GM19025 (cell line): ENCODE data around the gene CLEC2D.
"Not testable (repeated sequence)": the region's sequence is repeated elsewhere in the genome, so short reads cannot be mapped to it uniquely, and the experiment has no call there.

Source experiments
- ATAC-seq: cut with Tn5 transposase; IDR thresholded peaks from one replicate; pipeline ENCODE4 v1.9.1; 2021; ENCODE audit warnings: mild to moderate bottlenecking, low read depth, moderate library complexity; ENCODE audit not compliant: unreplicated experiment

Gene CLEC2D

GRCh38 chr12:9669534-9669933 lies at the start of gene CLEC2D:
CLEC2D (plus strand) TSS chr12:9669713; CDS start chr12:9669735, 22 bp downstream.
- no peak for ATAC-seq

- no peak for ATAC-seq
These were observed 44.5 kb upstream of the CLEC2D start for GRCh38 chr12:9625019-9625418.

- ATAC-seq = no peak
These were observed 43.2 kb upstream of the CLEC2D start for GRCh38 chr12:9626291-9626690.

- no peak for ATAC-seq
These were observed 42.7 kb upstream of the CLEC2D start for GRCh38 chr12:9626821-9627220.

- ATAC-seq = no peak
These were observed 36.7 kb upstream of the CLEC2D start for GRCh38 chr12:9632766-9633165.

GRCh38 chr12:9634177-9634803 lies 35.2 kb upstream of the CLEC2D start:
- no peak for ATAC-seq

- ATAC-seq = no peak
These were observed 34.4 kb upstream of the CLEC2D start for GRCh38 chr12:9634969-9635754.

GRCh38 chr12:9636150-9636850 lies 33.2 kb upstream of the CLEC2D start:
- ATAC-seq = no peak

- no peak for ATAC-seq
These were observed 32.7 kb upstream of the CLEC2D start for GRCh38 chr12:9636851-9637206.

GRCh38 chr12:9640024-9640423 lies 29.5 kb upstream of the CLEC2D start:
- no peak for ATAC-seq

GRCh38 chr12:9642606-9643265 lies 26.8 kb upstream of the CLEC2D start:
- ATAC-seq = no peak

GRCh38 chr12:9643266-9643660 lies 26.2 kb upstream of the CLEC2D start:
- ATAC-seq = no peak

- ATAC-seq = not testable (repeated sequence)
These were observed 24.4 kb upstream of the CLEC2D start for GRCh38 chr12:9644985-9645551.

- no peak for ATAC-seq
These were observed 22.4 kb upstream of the CLEC2D start for GRCh38 chr12:9646794-9647781.

GRCh38 chr12:9647825-9648700 lies 21.4 kb upstream of the CLEC2D start:
- peak; percentile 65 for ATAC-seq

- ATAC-seq = no peak
These were observed 20.6 kb upstream of the CLEC2D start for GRCh38 chr12:9648701-9649531.

GRCh38 chr12:9649532-9649940 lies 20.0 kb upstream of the CLEC2D start:
- no peak for ATAC-seq

GRCh38 chr12:9650151-9650576 lies 19.3 kb upstream of the CLEC2D start:
- no peak for ATAC-seq
